Upper lobe of right lung (tissue), 1 donor: ENCODE results near the gene STX1A. TPM values are rescaled to one million over a fixed set of nuclear protein-coding genes. Genes with fewer than 3 reads are reported as not detected.

Source experiments
- ATAC-seq: fragments of 200-7000 bp; cut with Tn5 transposase; one replicate; pipeline ENCODE4 v1.9.1; 2020; ENCODE audit warnings: mild to moderate bottlenecking, moderate library complexity
- DNase-seq: peaks from one replicate; pipeline ENCODE4 v3.0.0-alpha.2; 2020
- H3K27ac ChIP-seq: fragments of 200-600 bp; one replicate; pipeline ENCODE4 v1.8.0; 2022
- H3K27me3 ChIP-seq: fragments of 200-600 bp; one replicate; pipeline ENCODE4 v1.8.0; 2022; ENCODE audit warnings: mild to moderate bottlenecking
- H3K36me3 ChIP-seq: fragments of 200-600 bp; one replicate; pipeline ENCODE4 v1.8.0; 2022
- H3K4me1 ChIP-seq: fragments of 200-600 bp; one replicate; pipeline ENCODE4 v1.8.0; 2022
- H3K4me3 ChIP-seq: fragments of 200-600 bp; one replicate; pipeline ENCODE4 v1.8.0; 2022; ENCODE audit warnings: mild to moderate bottlenecking
- H3K9me3 ChIP-seq: fragments of 200-600 bp; one replicate; pipeline ENCODE4 v1.8.0; 2022
- CTCF ChIP-seq: fragments of 200-600 bp; IDR thresholded peaks from one replicate; pipeline ENCODE4 v1.8.0; 2022; ENCODE audit warnings: antibody characterized with exemption
- intact Hi-C: fragments of 100-400 bp; cut with DNase I; formaldehyde crosslinking; loops from one replicate; pipeline ENCODE4 v1.11.0; 2022
- total RNA-seq: library from RNA; stranded (reverse); fragmentation: NEBNext Ultra II Directional; extraction: Animal tissue kit (Norgen Biotek cat#: 25700); gene quantifications from one replicate; pipeline ENCODE4 v1.2.1, GENCODE V29; 2021
- donor health status: DM: no; HTN: yes; CAD: no; lungs with severe emphysema.

Gene STX1A
- total RNA-seq, 1 donor from 2014 or later: 6.3 TPM

GRCh38 chr7:73738220-73738611 is 18.7 kb upstream of the STX1A start:
- Histone ChIP-seq H3K4me1 (peaks cover 5% of the 10 kb centered on the region), H3K9me3 (no peaks in the 10 kb centered on the region), H3K4me3 (peak overlapping the region; percentile 97), H3K27me3 (no peaks in the 10 kb centered on the region), H3K36me3 (peaks cover 12% of the 10 kb centered on the region), H3K27ac (peak overlapping the region; percentile 87)
- intact Hi-C loops: no loop called here
- peak; percentile 85 for DNase-seq
- no peak for TF ChIP-seq CTCF
- ATAC-seq: peak; percentile 17

- H3K27ac ChIP-seq: peak overlapping the region; percentile 87
- no peaks in the 10 kb centered on the region for H3K9me3 ChIP-seq
- H3K4me3 ChIP-seq: peak overlapping the region; percentile 97
- ATAC-seq (no peak), DNase-seq (no peak)
- intact Hi-C loops: no loop called here
- TF ChIP-seq CTCF: no peak
- H3K4me1 ChIP-seq: peaks cover 5% of the 10 kb centered on the region
- no peaks in the 10 kb centered on the region for H3K27me3 ChIP-seq
- H3K36me3 ChIP-seq: peaks cover 12% of the 10 kb centered on the region
Measured at GRCh38 chr7:73737491-73738219, 18.2 kb upstream of the STX1A start.

- Histone ChIP-seq H3K4me3 (no peak overlapping the region), H3K27ac (no peak overlapping the region), H3K36me3 (peaks cover 12% of the 10 kb centered on the region), H3K27me3 (no peaks in the 10 kb centered on the region), H3K9me3 (no peaks in the 10 kb centered on the region), H3K4me1 (peaks cover 5% of the 10 kb centered on the region)
- no peak for TF ChIP-seq CTCF
- no peak for DNase-seq
- ATAC-seq: no peak
- intact Hi-C loops: no loop called here
Measured at GRCh38 chr7:73736885-73737284, 17.4 kb upstream of the STX1A start.

- Histone ChIP-seq H3K36me3 (peaks cover 12% of the 10 kb centered on the region), H3K9me3 (no peaks in the 10 kb centered on the region), H3K27ac (peak overlapping the region; percentile 56), H3K4me3 (no peak overlapping the region), H3K27me3 (no peaks in the 10 kb centered on the region), H3K4me1 (peaks cover 5% of the 10 kb centered on the region)
- DNase-seq (no peak), ATAC-seq (no peak)
- TF ChIP-seq CTCF: no peak
- intact Hi-C loops: no loop called here
Measured at GRCh38 chr7:73735528-73735905, 16.0 kb upstream of the STX1A start.

- intact Hi-C loops: no loop called here
- DNase-seq (peak; percentile 92), ATAC-seq (peak; percentile 87)
- Histone ChIP-seq H3K27ac (peak overlapping the region; percentile 56), H3K4me3 (no peak overlapping the region), H3K27me3 (no peaks in the 10 kb centered on the region), H3K9me3 (no peaks in the 10 kb centered on the region), H3K36me3 (peaks cover 12% of the 10 kb centered on the region), H3K4me1 (peaks cover 5% of the 10 kb centered on the region)
- peak; percentile 89 for TF ChIP-seq CTCF
Measured at GRCh38 chr7:73734619-73735527, 15.4 kb upstream of the STX1A start.
